Measurements from ENCODE around the gene TADA2B.
A peak's percentile ranks its signal among the peaks of the same experiment; 100 is the strongest.

TADA2B gene, protein sequence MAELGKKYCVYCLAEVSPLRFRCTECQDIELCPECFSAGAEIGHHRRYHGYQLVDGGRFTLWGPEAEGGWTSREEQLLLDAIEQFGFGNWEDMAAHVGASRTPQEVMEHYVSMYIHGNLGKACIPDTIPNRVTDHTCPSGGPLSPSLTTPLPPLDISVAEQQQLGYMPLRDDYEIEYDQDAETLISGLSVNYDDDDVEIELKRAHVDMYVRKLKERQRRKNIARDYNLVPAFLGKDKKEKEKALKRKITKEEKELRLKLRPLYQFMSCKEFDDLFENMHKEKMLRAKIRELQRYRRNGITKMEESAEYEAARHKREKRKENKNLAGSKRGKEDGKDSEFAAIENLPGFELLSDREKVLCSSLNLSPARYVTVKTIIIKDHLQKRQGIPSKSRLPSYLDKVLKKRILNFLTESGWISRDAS

DNA sequence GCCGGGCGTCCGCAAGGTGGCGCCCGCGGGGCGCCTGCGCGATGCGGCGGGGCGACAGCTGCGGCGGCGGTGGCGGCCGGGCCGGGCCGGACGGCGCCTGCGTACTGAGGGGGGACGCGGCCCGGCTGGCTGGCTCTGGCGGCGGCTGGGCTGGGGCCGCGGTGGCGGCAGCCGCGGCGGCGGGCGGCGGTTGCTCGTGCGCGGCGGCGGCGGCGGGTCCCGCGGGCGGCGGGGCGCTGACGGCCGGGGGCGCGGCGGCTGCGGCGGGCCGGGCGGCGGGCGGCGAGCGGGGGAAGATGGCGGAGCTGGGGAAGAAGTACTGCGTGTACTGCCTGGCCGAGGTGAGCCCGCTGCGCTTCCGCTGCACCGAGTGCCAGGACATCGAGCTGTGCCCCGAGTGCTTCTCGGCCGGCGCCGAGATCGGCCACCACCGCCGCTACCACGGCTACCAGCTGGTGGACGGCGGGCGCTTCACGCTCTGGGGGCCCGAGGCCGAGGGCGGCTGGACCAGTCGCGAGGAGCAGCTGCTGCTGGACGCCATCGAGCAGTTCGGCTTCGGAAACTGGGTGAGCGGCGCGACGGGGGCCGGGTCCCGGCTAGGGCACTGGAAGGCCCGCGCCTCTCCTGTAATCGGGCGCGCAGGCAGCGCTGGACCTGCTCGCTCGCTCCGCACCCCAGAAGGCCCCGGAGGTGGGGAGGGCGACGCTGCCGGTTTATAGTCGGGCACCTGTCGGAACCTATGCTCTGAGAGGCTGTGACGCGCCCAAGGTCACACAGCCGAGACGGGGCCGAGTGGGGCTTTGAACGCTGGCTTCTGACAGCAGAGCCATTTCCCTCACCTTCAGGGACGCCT, at the start of gene TADA2B:
Gene TADA2B (plus strand): TSS at position 89 of the 853 bp plus-strand sequence. CDS start 208 bp downstream, at position 297.
- peak; percentile 42 for DNase-seq

DNA sequence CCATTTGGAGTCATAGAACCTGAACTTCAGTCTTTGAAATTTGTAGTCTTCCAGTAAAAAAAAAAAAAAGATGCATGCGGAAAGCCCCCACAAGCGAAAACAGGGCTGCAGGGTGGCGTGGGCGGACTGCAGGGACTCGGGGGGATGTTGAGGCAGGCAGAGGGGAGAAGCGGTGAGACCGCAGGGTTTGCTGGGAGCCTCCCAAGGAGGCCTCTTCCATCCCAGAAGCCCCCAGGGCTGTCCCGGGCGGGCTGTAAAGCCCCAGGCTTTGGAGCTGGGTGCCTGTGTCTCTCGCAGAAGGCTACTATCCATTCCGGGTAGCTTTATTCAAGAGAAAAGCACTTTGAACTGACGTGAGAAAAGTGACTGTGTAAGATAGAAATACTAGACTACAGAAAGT, 46.7 kb upstream of the TADA2B start:
- no peak for DNase-seq

DNA sequence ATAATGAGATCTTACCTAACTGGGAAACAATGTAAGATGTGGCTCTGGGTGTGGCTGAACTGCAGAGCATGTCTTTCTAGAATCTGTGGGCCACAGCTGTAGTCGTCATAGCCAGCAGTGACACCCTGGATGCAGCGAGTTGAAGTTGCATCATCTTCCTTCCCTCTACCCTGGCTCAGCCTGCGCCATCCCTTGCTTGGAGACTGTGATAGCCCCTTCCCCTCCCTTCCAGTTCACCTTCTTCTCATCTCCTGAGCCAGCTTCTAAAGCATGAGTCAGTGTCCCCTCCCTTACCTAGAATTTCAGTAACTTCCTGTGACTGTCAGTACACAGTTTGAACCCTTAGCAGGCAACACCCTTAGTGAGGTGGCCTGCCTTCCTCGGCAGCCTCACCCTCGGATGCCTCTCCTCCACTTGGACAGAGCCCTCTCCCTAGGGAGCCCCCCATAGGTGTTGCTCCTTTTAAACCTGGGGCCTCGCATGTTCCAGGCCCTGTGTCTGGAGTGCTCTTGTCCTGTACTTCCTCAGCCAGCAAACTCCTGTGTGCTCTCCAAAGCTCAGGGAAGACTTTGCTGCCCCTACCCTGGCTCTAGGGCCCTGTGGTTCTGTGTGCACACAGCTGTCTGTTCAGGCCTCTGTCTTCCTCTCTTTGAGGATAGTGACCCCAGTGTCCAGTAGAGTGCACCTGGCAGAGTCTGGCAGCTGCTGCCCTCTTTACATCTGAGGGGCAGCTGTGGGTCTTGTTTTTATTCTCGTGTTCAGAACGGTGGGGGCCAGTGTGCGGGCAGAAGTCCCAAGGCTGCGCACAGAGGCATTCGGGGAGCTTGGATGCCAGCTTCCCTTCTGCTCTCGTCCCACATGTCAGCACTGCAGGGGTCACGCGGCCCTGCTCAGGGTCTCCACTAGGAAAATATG, 43.7 kb upstream of the TADA2B start:
- peak; percentile 10 for DNase-seq

DNA sequence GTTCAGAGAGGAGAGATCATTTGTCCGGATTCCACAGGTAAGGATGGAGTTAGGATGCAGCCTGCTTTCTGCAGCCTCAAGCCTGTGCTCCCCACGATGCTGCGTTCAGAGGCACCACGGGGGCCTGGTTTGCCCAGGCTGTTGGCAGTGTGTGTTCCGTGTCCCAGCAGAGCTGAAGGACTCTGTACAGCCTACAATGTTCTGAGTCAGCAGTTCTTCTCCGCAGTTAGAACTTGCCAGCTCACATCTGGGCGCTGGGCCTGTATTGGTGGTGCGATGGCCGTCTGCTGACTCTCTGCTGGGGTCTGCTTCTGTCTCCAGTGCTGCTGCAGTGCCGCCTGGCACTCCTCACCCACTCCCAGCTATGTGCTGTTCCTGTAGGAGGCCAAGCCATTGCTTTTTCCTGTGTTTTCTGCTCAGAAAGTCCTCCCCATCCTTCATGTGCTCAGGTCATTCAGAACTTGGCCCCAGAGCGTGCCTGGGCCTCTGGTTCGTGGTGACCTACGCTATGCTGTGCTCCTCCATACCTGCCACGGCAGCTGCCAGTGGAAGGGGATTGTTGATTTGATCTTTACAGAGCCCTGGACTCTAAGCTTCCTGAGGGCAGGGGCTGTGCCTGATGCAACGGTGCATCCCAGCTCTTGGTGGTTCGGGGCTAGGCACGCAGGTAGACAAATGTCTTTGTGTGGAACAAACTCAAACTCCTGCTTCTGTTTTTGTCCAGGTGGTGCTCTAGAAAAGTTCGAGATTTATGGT, 42.6 kb upstream of the TADA2B start:
- DNase-seq = no peak

DNA sequence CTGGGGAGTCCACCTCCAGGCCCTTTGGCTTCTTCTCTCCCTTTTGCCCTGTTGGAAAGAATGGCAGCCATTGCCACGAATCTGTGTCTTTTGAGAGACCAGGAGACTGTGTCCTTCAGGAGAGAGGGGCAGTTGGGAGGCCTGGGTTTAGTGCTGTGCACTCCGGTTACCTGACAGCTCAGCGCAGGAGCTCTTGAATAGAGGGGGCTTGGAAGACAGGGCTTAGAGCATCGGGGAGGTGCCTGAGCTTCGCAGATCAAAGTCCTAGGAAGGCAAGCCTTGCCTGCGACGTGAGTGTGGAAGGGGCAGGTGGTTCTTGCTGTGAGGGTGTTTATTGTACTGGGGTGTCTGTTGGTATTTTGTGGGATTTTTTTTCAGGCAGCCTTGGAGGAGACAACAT, 41.9 kb upstream of the TADA2B start:
- DNase-seq = no peak

DNA sequence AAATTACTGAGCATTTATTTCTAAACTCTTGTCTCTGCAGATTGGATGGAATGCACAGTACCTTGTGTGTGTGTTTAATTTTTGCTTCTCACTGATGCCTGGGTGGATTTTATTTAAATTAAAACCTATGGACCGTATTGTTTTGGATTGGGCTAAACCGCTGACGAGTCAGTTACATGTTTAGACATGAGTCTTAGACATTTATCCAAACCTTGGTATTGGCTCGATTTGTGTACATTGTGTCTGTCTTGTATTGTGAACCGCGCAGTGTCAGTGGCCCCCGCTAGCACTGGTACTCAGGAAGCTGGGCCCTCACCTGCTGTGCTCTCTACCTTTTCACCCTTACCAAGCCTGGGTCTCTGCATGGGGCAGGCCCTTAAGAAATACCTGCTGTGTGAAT, 40.8 kb upstream of the TADA2B start:
- DNase-seq = no peak

DNA sequence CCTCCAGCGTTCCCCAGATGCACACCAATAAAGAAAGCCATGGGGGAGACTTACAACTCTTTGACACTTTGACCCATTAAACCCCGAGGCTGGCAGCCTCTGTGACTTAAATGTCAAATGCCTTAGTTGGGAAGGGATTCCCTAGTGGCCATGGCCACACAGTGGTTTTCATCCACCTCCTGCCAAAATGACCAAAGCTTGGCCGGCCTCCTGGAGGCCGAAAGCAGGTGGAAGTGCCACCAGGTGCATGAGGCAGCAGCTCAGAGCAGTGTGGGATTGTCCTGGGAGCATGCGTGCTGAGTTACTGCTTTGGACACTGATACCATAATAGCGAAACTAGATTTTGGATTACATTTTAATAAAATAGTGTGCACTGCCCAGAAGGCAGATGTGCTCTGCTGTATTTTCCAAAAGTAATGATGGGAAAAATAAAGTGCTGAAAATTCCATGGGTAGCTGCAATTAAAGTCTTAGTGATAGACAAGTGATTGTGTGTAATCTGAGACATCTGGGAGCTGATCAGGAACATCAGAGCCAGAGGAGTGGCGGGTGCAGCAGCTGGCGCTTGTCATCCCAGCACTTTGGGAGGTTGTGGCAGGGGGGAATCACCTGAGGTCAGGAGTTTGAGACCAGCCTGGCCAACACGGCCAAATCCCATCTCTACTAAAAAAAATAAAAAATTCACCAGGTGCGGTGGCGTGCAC, 39.8 kb upstream of the TADA2B start:
- no peak for DNase-seq

DNA sequence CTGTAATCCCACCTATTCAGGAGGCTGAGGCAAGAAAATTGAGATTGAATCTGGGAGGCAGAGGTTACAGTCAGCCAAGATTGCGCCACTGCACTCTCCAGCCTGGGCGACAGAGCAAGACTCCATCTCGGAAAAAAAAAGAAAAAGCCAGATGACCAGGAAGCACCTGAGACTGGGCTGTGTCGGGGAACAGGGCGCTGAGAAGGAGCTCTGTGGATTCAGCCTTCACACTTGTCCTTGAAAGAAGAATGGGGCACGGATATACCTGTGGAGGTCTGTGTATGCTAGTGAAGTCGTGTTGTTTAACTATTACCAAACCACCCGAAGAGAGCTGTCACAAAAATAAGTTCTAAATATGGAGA, 39.3 kb upstream of the TADA2B start:
- no peak for DNase-seq

DNA sequence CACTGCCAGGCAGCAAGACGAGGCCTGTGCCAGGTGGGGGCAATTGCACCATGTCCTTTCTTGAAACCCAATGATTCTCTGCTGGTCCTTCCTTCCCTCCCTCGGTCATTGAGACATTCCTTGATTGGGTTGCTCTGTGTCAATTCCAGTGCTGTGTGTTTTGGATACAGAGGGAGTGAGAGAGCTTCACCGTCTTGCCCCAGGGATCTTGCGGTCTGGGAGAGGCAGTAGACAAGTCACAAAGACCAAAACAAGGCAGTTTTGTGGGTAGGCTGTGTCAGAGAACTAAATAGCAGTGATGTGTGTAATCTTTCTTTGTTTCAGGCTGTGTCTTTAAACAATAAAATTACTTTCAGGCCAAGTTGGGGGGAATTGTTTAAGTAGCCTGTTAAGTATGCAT, 38.8 kb upstream of the TADA2B start:
- DNase-seq = no peak

DNA sequence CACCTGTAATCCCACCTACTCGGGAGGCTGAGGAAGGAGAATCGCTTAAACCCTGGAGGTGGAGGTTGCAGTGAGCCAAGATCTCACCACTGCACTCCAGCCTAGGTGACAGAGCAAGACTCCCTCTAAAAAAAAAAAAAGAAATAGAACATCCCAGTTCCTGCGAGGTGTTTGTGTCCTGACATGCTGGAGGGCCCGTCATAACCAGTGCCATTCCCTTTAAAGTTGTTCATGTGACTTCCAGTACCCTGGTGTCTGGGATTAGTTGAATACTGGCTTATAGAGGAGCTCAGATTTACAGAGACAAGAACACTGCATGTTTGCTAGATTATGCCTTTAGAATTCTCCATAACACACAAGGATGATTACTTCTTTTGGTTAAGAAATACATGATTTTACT, 37.6 kb upstream of the TADA2B start:
- DNase-seq = no peak

DNA sequence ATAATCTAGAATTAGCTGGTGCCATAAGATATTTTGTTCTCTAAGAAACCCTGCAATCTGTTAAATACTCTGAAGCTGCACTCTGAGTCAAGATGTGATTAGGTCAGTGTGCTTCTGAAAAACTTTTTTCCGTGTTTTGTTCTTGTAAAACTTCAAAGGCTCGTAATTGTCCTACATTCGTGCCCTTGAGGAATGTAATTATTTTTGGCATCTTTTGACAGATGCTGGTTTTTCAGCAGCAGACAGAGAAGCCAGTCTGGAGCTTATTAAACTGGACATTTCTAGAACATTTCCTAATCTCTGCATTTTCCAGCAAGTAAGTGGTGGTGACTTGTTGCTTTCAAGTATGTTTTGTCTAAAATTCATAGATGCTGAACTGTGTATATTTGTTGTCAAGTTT, 36.8 kb upstream of the TADA2B start:
- no peak for DNase-seq

DNA sequence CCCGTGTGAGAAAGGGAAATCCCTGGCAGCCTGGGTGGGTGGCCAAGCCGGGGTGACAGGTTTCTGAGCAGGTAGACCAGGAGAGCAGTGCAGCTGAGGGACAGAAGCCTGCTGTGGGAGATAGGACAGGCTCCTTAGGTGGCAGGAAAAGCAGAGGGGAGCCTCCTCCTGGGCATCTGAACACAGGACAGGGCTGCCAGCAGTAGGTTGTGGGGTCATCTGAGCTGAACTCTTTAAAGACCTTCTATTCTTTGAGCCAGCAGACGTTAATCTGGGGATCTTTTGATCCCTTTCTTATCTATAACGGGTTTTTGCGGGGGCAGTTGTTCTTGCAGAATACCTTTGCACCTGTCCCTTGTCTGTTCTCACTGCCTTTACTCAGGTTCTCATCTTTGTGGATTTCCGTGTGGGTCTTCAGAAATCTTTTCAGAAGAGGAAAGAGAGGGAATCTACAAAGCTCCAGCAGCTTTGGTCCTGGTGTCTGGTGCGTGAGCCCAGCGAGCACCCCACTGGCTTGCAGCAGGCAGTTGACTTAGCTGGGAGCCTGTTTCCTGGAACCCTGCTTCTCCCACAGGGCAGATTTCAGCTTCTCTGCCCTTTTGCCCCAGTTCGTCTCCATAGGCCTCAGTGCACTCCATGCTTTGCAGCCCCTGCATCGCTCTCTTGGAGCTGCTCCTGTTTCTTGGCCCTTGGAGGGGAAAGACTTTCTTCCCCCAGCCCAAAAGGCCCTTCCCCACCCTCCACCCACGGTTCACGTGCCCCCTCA, 35.8 kb upstream of the TADA2B start:
- DNase-seq = no peak

DNA sequence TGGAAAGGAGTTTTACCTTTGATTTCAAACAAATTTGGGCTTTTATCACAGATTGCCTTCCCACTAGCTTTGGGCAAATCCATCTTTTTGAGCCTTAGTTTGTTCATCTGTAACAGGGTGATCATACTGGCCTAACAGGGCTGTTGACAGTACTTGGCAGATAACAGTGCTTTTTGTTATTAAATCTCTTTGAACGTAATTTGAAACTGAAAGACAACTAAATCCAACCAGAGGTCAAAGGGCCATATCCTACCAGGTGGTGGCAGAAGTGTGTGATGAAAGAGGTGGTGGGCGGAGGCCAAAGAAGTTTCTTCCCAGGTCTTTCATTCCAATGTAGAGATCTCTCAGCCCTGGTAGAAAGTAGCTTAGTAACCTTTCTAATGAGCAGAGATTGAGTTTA, 35.2 kb upstream of the TADA2B start:
- DNase-seq = no peak

DNA sequence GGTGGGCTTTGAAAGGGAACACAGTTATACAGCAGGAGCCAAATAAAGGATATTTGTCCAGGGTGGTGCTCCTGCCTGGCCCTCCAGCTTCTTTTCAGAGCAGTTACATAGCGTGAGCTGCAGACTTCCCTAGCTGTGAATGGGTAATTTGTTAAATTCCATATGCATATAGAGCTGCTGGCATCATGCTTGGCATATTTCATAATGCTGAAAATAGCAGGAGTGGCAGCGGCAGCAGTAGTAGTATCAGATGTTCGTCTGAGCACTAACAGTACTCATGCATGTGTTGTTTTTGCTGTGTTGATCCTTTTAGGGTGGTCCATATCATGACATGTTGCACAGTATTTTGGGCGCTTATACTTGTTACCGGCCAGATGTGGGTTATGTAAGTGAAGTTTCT, 33.6 kb upstream of the TADA2B start:
- no peak for DNase-seq

DNA sequence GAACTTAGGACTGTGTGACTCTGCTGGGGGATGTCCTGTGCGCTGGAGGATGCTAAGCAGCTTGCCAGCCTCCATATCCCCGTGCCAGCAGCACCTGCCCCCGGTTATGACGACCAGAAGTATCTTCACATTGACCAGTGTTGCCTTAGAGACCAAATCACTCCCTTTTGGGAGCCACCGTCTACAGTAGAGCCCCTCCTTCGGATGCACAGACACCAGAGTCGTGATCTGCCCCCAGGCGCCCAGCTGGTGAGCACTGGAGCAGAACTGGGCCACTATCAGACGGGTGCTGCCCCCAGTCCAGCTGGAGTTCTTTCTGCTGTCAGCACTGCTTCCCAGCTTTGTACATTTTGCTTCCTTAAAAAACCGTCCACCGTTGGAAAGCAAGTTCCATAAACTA, 30.0 kb upstream of the TADA2B start:
- DNase-seq = no peak

DNA sequence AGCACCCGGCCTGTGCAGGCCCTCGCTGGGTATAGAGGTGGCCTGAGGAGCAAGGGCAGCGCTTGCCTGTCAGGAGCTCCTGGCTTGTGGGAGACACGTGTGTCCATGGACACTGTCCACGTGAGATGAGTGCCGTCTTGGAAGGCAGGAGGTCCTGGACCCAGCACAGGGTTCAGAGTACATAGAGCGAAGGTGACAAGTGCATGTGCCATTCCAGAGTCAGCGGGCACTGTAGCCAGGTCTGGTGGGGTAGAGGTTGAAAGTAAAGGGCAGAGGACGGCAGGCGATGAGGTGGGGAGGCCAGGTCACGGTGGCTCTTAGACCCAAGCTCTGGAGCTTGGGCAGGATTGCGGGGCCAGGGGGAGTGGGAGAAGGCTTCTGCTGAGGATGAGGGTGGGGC, 28.4 kb upstream of the TADA2B start:
- DNase-seq = no peak

DNA sequence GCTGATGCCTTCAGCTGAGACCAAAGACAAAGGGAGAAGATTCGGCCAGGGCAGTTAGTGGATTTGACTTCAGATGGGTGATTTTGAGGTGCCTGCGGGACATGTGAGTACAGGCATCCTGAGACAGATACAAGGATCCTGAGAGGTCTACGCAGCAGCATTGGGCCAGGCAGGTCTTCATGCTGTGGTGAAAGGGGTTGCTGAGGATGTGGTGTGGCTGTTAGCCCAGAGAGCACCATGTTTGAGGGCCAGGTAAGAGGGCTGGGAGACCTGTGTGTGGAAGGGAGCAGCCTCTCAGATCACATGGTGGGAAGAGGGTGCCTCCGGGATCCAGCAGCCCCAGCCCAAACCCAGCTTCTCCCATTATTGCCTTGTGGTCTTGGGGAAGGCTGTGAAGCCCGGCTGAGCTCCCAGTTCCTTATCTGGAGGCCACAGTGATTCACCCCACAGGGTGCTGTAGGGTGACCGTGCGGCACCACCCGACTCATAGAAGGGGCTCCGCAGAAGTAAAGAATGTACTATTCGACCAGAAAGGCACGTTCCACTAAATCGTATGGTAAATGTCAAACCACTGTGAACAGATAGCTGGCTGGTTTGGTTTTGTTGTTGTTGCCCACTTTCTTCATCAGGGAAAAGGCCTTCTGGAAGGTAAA, 27.7 kb upstream of the TADA2B start:
- no peak for DNase-seq

DNA sequence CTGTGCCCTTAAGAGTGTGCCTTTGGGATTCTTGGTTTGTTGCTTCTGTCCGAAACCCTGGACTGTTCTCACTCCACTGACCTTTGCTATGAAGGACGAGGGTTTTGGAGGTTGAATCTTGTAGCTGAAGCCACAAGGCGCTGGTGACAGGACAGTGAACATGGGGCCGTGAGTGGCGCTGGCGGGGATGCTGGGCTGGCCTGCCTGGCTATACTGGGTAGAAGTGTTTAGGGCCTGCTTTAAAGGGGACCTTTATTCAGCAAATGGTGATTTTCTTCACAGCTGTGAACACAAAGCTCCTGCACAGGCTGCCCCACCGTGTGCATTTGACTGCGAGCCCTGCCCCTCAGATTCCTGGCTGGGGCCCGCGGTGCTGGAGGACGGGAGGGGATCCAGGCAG, 27.1 kb upstream of the TADA2B start:
- no peak for DNase-seq

DNA sequence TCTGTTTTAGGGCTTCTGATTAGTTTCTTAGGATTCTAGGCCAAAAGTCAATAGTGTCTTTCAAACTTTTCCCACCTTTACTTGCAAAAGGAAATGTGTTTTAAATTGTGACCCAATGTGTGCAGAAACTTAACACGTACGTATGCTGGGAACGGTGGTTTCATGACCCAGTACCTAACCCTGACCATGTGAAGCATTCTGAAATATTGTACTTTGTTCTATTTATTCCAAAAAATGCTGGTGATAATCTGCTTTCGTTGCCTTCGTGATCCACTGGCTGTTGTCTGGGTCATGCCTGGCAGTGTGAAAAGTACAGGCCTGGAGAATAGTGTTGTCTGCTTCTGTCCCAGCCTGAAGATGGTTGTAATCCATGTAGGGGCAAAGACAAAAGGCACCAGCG, 26.7 kb upstream of the TADA2B start:
- DNase-seq = no peak

DNA sequence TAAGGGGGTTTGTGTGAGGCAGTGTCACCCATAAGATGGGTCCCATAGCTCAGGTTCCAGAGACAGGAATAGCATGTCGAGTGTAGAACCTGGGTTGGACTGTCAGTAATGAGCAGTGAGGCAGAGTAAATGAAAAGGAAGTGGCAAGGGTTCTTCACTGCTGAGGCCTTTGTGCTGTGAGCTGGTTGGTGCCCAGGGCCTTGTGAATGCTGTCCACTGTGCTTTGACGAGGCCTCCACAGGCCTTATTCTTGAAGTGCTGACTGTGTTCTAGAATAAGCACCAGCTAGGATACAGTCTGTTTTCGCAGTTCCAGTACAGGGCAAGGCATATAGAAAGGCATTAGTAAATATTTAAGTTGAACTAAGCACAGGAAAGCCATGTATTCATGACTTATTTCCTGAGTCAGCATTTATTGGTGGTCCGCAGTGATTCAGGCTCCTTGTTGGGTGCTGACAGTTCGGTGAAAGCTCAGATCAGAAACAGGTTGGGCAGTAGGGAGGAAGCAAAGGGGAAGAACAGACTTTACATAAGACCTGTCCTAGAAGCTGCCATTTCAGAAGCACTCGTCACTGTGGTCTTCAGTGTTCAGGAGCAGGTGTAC, 25.6 kb upstream of the TADA2B start:
- DNase-seq = no peak

Data from NK-92 treated with Interleukin-12 subunit alpha and Interleukin-12 subunit beta, amount 100 ng/mL, for 24 hours (cell line).